ENCODE results near the gene MMP25.
A peak's percentile ranks its signal among the peaks of the same experiment; 100 is the strongest.

The MMP25 gene

DNA sequence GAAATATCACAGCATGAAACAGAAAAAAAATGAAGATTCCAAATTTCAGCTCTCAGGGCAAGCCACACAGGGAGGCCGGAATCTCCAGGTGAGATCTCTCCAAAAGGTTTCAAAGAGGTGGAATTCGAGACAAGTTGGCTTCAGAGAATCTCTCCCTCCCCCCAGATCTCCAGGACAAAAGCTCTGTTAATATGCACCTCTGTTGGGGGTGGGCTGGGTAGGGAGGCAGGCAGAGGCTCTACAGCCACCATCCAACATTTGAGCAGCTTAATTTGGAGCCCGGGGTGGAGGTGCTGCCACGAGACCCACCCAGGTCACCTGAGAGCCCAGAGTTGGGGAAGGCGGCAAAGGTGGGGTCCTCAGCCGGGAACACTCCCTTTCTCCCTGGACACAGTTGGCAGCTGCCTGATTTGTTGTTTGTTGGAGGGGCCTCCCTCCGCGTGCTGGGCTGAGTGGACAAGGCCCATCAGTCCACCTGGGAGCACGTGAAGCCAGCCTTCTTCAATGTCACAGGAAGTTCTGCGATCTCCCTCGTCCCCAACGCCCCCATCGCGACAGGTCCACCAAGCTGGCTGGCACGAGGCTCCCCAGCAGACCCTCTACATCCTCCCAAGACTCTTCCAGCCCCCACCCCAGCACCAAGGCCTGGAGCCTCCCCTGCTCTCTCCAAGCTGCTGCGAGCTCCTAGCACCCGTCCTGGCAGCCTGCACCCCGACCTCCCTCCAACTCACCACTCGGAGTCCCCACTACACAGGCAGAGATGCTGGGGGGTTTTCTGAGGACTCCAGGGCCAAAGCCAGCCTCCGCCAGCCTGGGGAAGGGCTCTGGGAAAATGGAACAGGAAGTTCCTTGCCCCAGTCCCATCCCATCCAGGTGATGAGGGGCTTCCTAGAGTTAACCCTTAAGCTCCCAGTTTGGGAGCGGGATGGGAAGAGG is 52.4 kb downstream of the MMP25 start, which contains the start of gene ZSCAN10:
Gene ZSCAN10 (minus strand): TSS at position 836 of the 936 bp plus-strand sequence. CDS start 6,357 bp downstream, outside the sequence.
- TF ChIP-seq, protein P1, sequence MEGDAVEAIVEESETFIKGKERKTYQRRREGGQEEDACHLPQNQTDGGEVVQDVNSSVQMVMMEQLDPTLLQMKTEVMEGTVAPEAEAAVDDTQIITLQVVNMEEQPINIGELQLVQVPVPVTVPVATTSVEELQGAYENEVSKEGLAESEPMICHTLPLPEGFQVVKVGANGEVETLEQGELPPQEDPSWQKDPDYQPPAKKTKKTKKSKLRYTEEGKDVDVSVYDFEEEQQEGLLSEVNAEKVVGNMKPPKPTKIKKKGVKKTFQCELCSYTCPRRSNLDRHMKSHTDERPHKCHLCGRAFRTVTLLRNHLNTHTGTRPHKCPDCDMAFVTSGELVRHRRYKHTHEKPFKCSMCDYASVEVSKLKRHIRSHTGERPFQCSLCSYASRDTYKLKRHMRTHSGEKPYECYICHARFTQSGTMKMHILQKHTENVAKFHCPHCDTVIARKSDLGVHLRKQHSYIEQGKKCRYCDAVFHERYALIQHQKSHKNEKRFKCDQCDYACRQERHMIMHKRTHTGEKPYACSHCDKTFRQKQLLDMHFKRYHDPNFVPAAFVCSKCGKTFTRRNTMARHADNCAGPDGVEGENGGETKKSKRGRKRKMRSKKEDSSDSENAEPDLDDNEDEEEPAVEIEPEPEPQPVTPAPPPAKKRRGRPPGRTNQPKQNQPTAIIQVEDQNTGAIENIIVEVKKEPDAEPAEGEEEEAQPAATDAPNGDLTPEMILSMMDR (IDR thresholded peaks at IDR 0.05; ENCODE audit: poor library complexity, severe bottlenecking), result no peak
- ATAC-seq (ENCODE audit: low read depth), result no peak
- Histone ChIP-seq H3K27ac (ENCODE audit: poor library complexity, severe bottlenecking) (no peak within 1 kb of the TSS), H3K4me3 (ENCODE audit: severe bottlenecking) (no peak within 1 kb of the TSS), H3K4me1 (ENCODE audit: insufficient read depth, poor library complexity, severe bottlenecking) (peaks cover 6% of the 10 kb centered on the region), H3K36me3 (ENCODE audit: low read depth) (no peaks in the 10 kb centered on the region), H3K9me3 (ENCODE audit: severe bottlenecking) (no peaks in the 10 kb centered on the region), H3K27me3 (ENCODE audit: insufficient read depth, poor library complexity, severe bottlenecking) (no peaks in the 10 kb centered on the region)
- DNase-seq (ENCODE audit: low spot score), result no peak

DNA sequence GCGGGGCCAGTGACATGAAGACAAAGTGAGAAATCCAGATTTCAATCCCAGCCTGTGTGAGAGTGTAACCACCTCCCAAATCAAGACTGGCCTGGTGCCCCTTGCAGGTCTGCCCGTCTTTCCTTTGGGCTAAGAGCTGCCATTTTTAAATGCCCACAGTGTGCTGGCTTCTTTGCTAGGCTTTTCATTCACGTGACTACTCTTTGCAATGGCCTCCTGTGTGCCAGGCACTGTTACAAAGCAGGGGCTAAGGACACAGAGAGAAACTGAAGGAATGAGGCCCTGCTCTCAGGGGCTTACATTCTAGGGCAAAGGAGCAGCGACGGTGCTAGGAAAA is 53.0 kb downstream of the MMP25 start:
- TF ChIP-seq, protein P1 (IDR thresholded peaks at IDR 0.05; ENCODE audit: poor library complexity, severe bottlenecking), result no peak
- Histone ChIP-seq H3K4me1 (ENCODE audit: insufficient read depth, poor library complexity, severe bottlenecking) (peaks cover 6% of the 10 kb centered on the region), H3K36me3 (ENCODE audit: low read depth) (no peaks in the 10 kb centered on the region), H3K27ac (ENCODE audit: poor library complexity, severe bottlenecking) (no peak overlapping the region), H3K9me3 (ENCODE audit: severe bottlenecking) (no peaks in the 10 kb centered on the region), H3K4me3 (ENCODE audit: severe bottlenecking) (no peak overlapping the region), H3K27me3 (ENCODE audit: insufficient read depth, poor library complexity, severe bottlenecking) (no peaks in the 10 kb centered on the region)
- no peak for DNase-seq (ENCODE audit: low spot score)
- no peak for ATAC-seq (ENCODE audit: low read depth)

DNA sequence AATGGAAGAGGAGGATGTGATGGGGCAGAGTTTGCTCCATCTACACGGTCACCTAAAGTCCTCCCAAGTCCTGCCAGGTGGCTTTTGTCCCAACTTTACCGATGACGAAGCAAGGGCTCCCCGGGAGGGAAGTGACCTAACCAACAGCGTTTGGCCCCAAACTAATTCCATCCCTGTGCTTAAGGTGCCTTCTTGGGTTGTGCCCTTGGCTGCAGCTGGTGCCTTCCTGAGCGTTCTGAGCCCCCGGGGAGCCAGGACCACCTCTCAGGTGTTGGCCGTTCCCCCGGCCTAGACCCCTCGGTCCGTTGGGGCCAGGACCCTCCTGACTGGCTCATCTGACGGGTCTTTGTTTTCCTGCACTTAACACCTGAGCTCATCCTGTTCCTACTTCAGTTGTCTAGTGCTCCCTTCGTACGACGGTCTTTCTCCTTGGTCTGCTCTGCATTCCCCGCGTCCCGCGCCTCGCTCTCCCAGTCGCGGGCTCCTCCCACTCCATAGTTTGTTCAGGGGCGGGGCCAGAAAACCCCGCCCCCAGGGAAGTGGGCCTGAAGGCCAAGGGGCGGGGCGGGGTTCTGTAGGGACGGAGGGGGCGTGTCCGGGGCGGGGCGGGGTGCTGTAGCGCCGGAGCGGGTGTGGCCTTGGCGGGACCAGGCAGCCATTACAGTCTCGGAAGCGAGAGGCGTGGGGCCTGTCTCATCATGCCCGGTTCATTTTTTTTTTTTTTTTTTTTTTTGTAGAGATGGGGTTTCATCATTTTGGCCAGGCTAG is 53.6 kb downstream of the MMP25 start:
- TF ChIP-seq, protein P1 (IDR thresholded peaks at IDR 0.05; ENCODE audit: poor library complexity, severe bottlenecking), result no peak
- DNase-seq (ENCODE audit: low spot score) (peak; percentile 97), ATAC-seq (ENCODE audit: low read depth) (peak; percentile 87)
- Histone ChIP-seq H3K27ac (ENCODE audit: poor library complexity, severe bottlenecking) (no peak overlapping the region), H3K4me1 (ENCODE audit: insufficient read depth, poor library complexity, severe bottlenecking) (peaks cover 6% of the 10 kb centered on the region), H3K27me3 (ENCODE audit: insufficient read depth, poor library complexity, severe bottlenecking) (no peaks in the 10 kb centered on the region), H3K4me3 (ENCODE audit: severe bottlenecking) (no peak overlapping the region), H3K9me3 (ENCODE audit: severe bottlenecking) (no peaks in the 10 kb centered on the region), H3K36me3 (ENCODE audit: low read depth) (no peaks in the 10 kb centered on the region)

DNA sequence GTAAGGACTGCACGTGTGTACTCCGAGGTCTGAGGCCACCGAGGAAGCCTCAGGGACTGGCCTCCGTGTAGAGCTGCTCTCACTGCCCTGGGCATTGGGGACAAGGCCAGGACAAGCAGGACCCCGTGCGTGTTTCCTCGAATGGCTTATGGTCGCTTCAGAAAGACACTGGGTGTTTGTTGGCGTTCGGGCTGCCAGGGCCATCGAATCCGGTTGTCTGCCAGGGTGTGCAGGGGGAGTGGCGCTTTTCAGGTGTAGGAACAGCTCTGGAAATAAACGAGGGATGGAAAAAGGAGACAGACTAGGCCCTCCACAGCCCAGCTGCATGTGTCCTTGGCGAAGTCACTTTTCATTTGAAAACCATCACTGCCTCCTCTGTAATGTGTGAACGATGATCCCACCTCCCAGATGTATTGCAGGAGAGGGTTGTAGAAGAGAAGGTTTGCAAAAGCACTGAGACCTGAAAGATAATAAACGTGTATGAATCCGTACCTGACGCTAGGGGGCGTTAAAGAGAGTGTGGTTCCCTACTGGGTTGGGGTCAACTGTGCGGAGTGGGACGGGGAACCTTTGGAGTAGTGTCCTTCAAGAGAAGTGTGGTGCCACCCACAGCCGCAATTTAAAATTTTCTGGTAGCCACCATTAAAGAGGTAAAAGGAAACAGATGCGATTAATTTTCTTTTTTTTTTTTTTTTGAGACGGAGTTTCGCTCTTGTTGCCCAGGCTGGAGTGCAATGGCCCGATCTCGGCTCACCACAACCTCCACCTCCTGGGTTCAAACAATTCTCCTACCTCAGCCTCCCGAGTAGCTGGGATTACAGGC is 54.9 kb downstream of the MMP25 start:
- no peak overlapping the region for H3K27ac ChIP-seq (ENCODE audit: poor library complexity, severe bottlenecking)
- ATAC-seq (ENCODE audit: low read depth) (no peak), DNase-seq (ENCODE audit: low spot score) (no peak)
- peaks cover 6% of the 10 kb centered on the region for H3K4me1 ChIP-seq (ENCODE audit: insufficient read depth, poor library complexity, severe bottlenecking)
- no peaks in the 10 kb centered on the region for H3K36me3 ChIP-seq (ENCODE audit: low read depth)
- TF ChIP-seq, protein P1 (IDR thresholded peaks at IDR 0.05; ENCODE audit: poor library complexity, severe bottlenecking), result peak; percentile 60
- no peak overlapping the region for H3K4me3 ChIP-seq (ENCODE audit: severe bottlenecking)
- H3K27me3 ChIP-seq (ENCODE audit: insufficient read depth, poor library complexity, severe bottlenecking), result no peaks in the 10 kb centered on the region
- no peaks in the 10 kb centered on the region for H3K9me3 ChIP-seq (ENCODE audit: severe bottlenecking)

Data from RWPE2 (cell line).